LoVo (cell line): ENCODE measurements around the gene CYP2C18.
"Not testable (repeated sequence)": the region's sequence is repeated elsewhere in the genome, so short reads cannot be mapped to it uniquely, and the experiment has no call there.

Experiments
- DNase-seq: peaks from one replicate; pipeline ENCODE4 v3.0.0-alpha.2; 2016; ENCODE audit warnings: low spot score

Gene CYP2C18

GRCh38 chr10:94747137-94747536 is 63.6 kb downstream of the CYP2C18 start:
- DNase-seq, result no peak

DNA sequence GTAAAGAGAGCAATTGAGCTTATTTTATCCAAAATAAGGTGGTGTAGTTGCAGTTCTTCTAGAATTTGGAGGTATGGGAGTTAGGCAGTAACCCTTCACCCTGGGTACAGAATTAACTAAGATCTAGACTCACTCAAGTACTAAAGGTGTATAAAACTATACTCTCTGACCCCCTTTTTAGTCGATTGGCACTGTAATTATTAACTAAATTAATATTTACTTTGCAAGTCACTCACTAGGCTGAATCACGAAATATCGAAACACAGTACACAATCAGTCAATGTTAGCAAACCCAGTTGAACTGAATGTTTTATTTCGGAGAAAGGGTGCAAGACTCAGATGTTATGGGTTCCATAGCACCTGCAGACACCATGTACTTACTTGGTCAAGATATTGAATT is 64.3 kb downstream of the CYP2C18 start:
- no peak for DNase-seq

GRCh38 chr10:94757916-94758315 is 74.4 kb downstream of the CYP2C18 start:
- no peak for DNase-seq

DNA sequence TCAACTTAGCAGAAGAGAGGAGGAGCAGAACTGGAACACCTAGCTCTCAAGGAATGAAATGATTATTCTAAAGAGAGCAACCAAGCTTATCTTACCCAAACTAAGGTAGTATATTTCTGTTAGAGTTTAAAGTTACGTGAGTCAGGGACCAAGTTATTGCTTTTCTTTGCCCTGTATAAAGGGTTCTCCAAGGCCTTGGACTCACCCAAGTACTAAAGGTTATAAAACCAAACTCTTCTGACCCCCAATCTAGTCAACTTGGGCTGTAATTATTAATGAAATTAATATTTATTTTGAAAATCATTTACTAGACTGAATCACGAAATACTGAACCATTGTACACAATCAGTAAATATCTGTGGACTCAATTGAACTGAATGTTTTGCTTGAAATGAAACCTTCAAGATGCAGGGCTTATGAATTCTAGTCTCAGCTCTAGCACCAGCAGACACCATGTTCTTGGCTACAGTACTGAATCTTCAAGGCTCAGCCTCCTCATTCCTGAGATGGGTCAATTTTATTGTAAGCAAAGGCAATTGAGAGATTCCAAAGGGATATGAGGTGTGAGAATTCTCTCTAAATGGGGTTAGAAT is 77.2 kb downstream of the CYP2C18 start:
- no peak for DNase-seq

- no peak for DNase-seq
Observed at GRCh38 chr10:94762393-94762792, 78.9 kb downstream of the CYP2C18 start, which contains the start of gene CYP2C19. Gene CYP2C19 (plus strand): TSS chr10:94762681. CDS start chr10:94762706, 25 bp downstream.

GRCh38 chr10:94775425-94775824 is 91.9 kb downstream of the CYP2C18 start:
- not testable (repeated sequence) for DNase-seq

- no peak for DNase-seq
Observed at GRCh38 chr10:94777886-94778458, 94.4 kb downstream of the CYP2C18 start.

DNA sequence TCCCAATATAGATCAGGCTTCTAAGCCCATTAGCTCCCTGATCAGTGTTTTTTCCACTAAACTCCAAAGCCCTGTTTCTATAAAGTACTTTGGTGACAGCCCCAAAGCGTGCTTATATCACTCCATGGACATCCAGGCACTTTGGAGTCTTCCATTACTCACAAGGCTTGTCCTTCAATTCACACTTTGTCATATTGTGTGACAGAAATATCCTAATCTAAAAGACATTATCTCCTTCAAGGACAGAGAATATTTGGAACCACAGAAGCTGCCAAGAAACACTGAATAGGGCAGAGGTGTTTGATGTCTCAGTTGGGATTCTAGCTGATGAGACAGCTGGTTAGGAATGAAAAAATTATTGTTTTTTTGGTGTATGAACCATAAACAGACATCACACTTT is 97.3 kb downstream of the CYP2C18 start:
- no peak for DNase-seq

- no peak for DNase-seq
Observed at GRCh38 chr10:94784256-94784655, 100.7 kb downstream of the CYP2C18 start.

- no peak for DNase-seq
Observed at GRCh38 chr10:94785211-94785610, 101.7 kb downstream of the CYP2C18 start.
